HEK293 (cell line): Measurements from ENCODE around the gene NSUN6.

ENCODE experiments used
- CTCF ChIA-PET: fragments of 350-600 bp; formaldehyde crosslinking; extraction: SDS; loops from one replicate; lab custom pipeline; 2021; ENCODE audit warnings: antibody characterized with exemption; lab: Yijun Ruan, JAX
- POLR2A ChIA-PET: fragments of 300-600 bp; formaldehyde crosslinking; extraction: SDS; loops from one replicate; lab custom pipeline; 2020; ENCODE audit warnings: antibody characterized with exemption, inconsistent platforms; lab: Yijun Ruan, JAX
- H3K27ac ChIP-seq: fragments of 200-500 bp; sonication (Bioruptor generic); 2 replicates; pipeline ENCODE4 v1.5.1; 2014; ENCODE audit warnings: low read depth, low read length, control low read depth, inconsistent platforms; ENCODE audit errors: extremely low read depth
- H3K36me3 ChIP-seq, 2 experiments: fragments of 200-500 bp in 1 of 2; sonication (Bioruptor generic) in 1 of 2; 1 replicate in 1 of 2; 2 replicates in 1 of 2; pipeline ENCODE4 v1.5.1; 2014 to 2017; ENCODE audit warnings: inconsistent platforms in 2 of 2, low read length in 2 of 2; ENCODE audit not compliant: control insufficient read depth in 2 of 2, insufficient read depth in 1 of 2
- H3K4me1 ChIP-seq: fragments of 200-500 bp; sonication (Bioruptor generic); 2 replicates; pipeline ENCODE4 v1.5.1; 2014; ENCODE audit warnings: mild to moderate bottlenecking, low read length, inconsistent platforms; ENCODE audit not compliant: control insufficient read depth, insufficient read depth
- H3K4me3 ChIP-seq: 2 replicates; pipeline ENCODE4 v1.5.1; 2011; ENCODE audit warnings: low read depth, mild to moderate bottlenecking, control low read depth, low read length, moderate library complexity
- H3K9me3 ChIP-seq: fragments of 200-500 bp; sonication (Bioruptor generic); 2 replicates; pipeline ENCODE4 v1.5.1; 2014; ENCODE audit warnings: low read depth, low read length, inconsistent platforms; ENCODE audit not compliant: control insufficient read depth, insufficient read depth
- BCL11A ChIP-seq: fragments of 450-650 bp; formaldehyde crosslinking; IDR thresholded peaks from 2 replicates; pipeline ENCODE4 v1.5.1; 2016; ENCODE audit warnings: low read depth, missing biosample characterization, missing genetic modification characterization
- EGR2 ChIP-seq: fragments of 450-650 bp; formaldehyde crosslinking; IDR thresholded peaks from 2 replicates; pipeline ENCODE4 v1.5.1; 2016; ENCODE audit warnings: low read depth, missing biosample characterization, missing genetic modification characterization
- MEIS1 ChIP-seq: sonication (generic); formaldehyde crosslinking; IDR thresholded peaks from 2 replicates; pipeline ENCODE4 v1.8.1; 2022; ENCODE audit warnings: missing genetic modification reagents, mild to moderate bottlenecking, borderline replicate concordance
- PRDM1 ChIP-seq: fragments of 450-650 bp; formaldehyde crosslinking; IDR thresholded peaks from 2 replicates; pipeline ENCODE4; 2016; ENCODE audit warnings: missing biosample characterization, missing genetic modification characterization
- SP7 ChIP-seq: fragments of 450-650 bp; formaldehyde crosslinking; IDR thresholded peaks from 2 replicates; pipeline ENCODE4 v1.5.1; 2016; ENCODE audit warnings: missing biosample characterization, missing genetic modification characterization
- ZBTB11 ChIP-seq: fragments of 450-650 bp; formaldehyde crosslinking; conservative IDR thresholded peaks from 2 replicates; pipeline ENCODE4 v1.5.1; 2016; ENCODE audit warnings: low read depth, missing biosample characterization, missing genetic modification characterization
- ZNF114 ChIP-seq: fragments of 450-650 bp; formaldehyde crosslinking; IDR thresholded peaks from 2 replicates; pipeline ENCODE4 v1.5.0; 2017; ENCODE audit warnings: missing biosample characterization, missing genetic modification characterization
- ZNF140 ChIP-seq: fragments of 450-650 bp; formaldehyde crosslinking; IDR thresholded peaks from 2 replicates; pipeline ENCODE4 v1.5.1; 2016; ENCODE audit warnings: missing biosample characterization, missing genetic modification characterization
- ZNF174 ChIP-seq: fragments of 450-650 bp; formaldehyde crosslinking; IDR thresholded peaks from 2 replicates; pipeline ENCODE4 v1.5.0; 2017; ENCODE audit warnings: missing biosample characterization, mild to moderate bottlenecking, missing genetic modification characterization
- ZNF335 ChIP-seq: fragments of 450-650 bp; formaldehyde crosslinking; conservative IDR thresholded peaks from 2 replicates; pipeline ENCODE4 v1.5.1; 2016; ENCODE audit warnings: missing biosample characterization, missing genetic modification characterization
- ZNF362 ChIP-seq: fragments of 450-650 bp; formaldehyde crosslinking; IDR thresholded peaks from 2 replicates; pipeline ENCODE4 v1.5.1; 2016; ENCODE audit warnings: missing biosample characterization, missing genetic modification characterization
- ZNF366 ChIP-seq: fragments of 450-650 bp; formaldehyde crosslinking; conservative IDR thresholded peaks from 2 replicates; pipeline ENCODE4 v1.5.1; 2016; ENCODE audit warnings: missing biosample characterization, missing genetic modification characterization
- ZNF521 ChIP-seq: fragments of 450-650 bp; formaldehyde crosslinking; IDR thresholded peaks from 2 replicates; pipeline ENCODE4 v1.5.1; 2017; ENCODE audit warnings: missing biosample characterization, mild to moderate bottlenecking, missing genetic modification characterization
- ZNF621 ChIP-seq: fragments of 450-650 bp; formaldehyde crosslinking; IDR thresholded peaks from 2 replicates; pipeline ENCODE4 v1.5.1; 2017; ENCODE audit warnings: missing biosample characterization, missing genetic modification characterization
- ZNF654 ChIP-seq: fragments of 450-650 bp; formaldehyde crosslinking; IDR thresholded peaks from 2 replicates; pipeline ENCODE4 v1.5.1; 2016; ENCODE audit warnings: low read depth, missing biosample characterization, missing genetic modification characterization
- ZNF76 ChIP-seq: fragments of 450-650 bp; formaldehyde crosslinking; IDR thresholded peaks from 2 replicates; pipeline ENCODE4; 2016; ENCODE audit warnings: low read depth, missing biosample characterization, missing genetic modification characterization, borderline replicate concordance
- ZXDB ChIP-seq: fragments of 450-650 bp; formaldehyde crosslinking; IDR thresholded peaks from 2 replicates; pipeline ENCODE4 v1.5.1; 2016; ENCODE audit warnings: missing biosample characterization, missing genetic modification characterization

The NSUN6 gene

GRCh38 chr10:18660816-18661431 lies 9.5 kb upstream of the NSUN6 start:
- peak overlapping the region; percentile 83 for H3K4me3 ChIP-seq
- CTCF ChIA-PET = no interaction called here

GRCh38 chr10:18659819-18660535 lies 8.6 kb upstream of the NSUN6 start:
- peaks cover 0 to 6% of the 10 kb centered on the region in 2 experiments; a peak in 1 of 3 replicates for H3K36me3 ChIP-seq
- POLR2A ChIA-PET = interaction anchor here (1.0 to 2.4 kb wide), 5 partner anchors 9 to 21 kb away, joined by 3 to 14 read pairs (median 3); partner anchors contain the start of gene NSUN6
- H3K4me3 ChIP-seq = peak overlapping the region; percentile 83
- peaks cover 6% of the 10 kb centered on the region; the same call in 1 of the 2 replicates for H3K4me1 ChIP-seq
- no peaks in the 10 kb centered on the region for H3K9me3 ChIP-seq
- peak overlapping the region; percentile 97 for H3K27ac ChIP-seq
- TF ChIP-seq ZNF654 = 0 out of 2 replicates have a peak, but pooled peaks have one; percentile 7
- peak; percentile 38; the same call in 1 of the 2 replicates for TF ChIP-seq ZNF366
- no peak for TF ChIP-seq ZNF521 (tag by site-specific recombination)
- TF ChIP-seq ZBTB11 (tag by site-specific recombination) = peak; percentile 94
- TF ChIP-seq ZXDB = peak; percentile 11; the same call in 1 of the 2 replicates
- TF ChIP-seq ZNF140 (tag by site-specific recombination) = no peak
- no peak for TF ChIP-seq BCL11A (tag by site-specific recombination)
- TF ChIP-seq ZNF362 (tag by site-specific recombination) = peak; percentile 71; the same call in 1 of the 2 replicates
- TF ChIP-seq ZNF335 (tag by site-specific recombination) = peak; percentile 64
- peak; percentile 56; the same call in 1 of the 2 replicates for TF ChIP-seq ZNF76
- no peak for TF ChIP-seq SP7 (tag by site-specific recombination)
- TF ChIP-seq EGR2 (tag by site-specific recombination) = 0 out of 2 replicates have a peak, but pooled peaks have one; percentile 27
- TF ChIP-seq PRDM1 (tag by site-specific recombination) = peak; percentile 90
- CTCF ChIA-PET = no interaction called here

More at GRCh38 chr10:18660816-18661431, 9.5 kb upstream of the NSUN6 start:
- Histone ChIP-seq H3K9me3 (no peaks in the 10 kb centered on the region), H3K36me3 (peaks cover 0 to 6% of the 10 kb centered on the region in 2 experiments; a peak in 1 of 3 replicates), H3K4me1 (peaks cover 13% of the 10 kb centered on the region), H3K27ac (no peak overlapping the region)
- TF ChIP-seq ZNF114 (tag by site-specific recombination) = no peak
- TF ChIP-seq MEIS1 (CRISPR knock-in tag) = no peak
- TF ChIP-seq ZNF174 (tag by site-specific recombination) = no peak
- TF ChIP-seq PRDM1 (tag by site-specific recombination) = peak; percentile 80
- TF ChIP-seq ZNF621 (tag by site-specific recombination) = no peak
- POLR2A ChIA-PET = no interaction called here
